ENCODE data around the gene IMMT.
"Not testable (repeated sequence)": the region's sequence is repeated elsewhere in the genome, so short reads cannot be mapped to it uniquely, and the experiment has no call there.

The IMMT gene

DNA sequence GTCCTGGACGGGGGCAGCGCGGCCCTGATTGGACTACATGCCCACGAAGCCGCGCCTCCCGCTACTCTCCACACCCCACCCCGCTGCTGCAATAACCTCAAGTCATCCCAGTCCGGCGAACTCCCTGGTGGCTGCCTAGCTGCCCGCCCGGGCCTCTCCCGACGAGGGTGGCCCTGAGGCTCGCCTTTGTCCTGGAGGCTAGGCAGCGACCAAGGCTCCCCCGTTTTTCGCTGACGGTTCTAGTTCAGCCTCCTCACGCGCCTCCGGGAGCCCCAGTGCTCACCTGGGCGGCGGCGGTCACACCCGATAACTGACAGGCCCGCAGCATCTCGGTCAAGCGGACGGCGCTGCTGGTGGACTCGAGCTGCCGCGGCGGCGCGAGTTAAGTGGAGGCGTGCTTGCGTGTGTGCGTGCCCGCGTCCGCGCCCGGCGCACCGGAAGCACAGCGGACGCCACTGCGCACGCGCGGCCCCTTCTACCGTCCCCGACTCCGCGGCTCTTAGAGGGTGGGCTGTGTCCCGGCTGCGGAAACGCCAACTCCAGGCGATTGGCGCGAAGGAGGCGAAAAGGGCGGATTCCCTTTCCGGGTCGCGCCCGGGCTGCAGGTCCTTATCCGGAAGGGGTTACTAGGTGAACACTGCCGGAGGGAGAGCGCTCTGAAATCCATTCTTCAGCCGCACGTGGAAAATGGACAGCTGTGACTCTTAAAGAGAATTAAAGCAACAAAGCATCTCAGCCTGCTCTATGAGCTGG is at the start of gene IMMT:
IMMT (minus strand) TSS at position 408 of the 753 bp plus-strand sequence; CDS start at position 328, 80 bp downstream.
- peak; percentile 98 for DNase-seq

DNA sequence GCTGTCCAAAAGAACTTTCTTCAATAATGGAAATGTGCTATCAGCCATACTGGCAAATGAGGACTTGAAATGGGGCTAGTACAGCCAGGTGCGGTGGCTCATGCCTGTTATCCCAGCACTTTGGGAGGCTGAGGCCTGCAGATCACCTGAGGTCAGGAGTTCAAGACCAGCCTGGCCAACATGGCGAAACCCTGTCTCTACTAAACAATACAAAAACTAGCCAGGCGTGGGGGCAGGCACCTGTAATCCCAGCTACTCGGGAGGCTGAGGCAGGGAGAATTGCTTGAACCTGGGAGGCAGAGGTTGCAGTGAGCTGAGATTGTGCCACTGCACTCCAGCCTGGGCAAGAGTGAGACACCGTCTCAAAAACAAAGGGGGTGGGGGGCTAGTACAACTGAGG is 49.5 kb upstream of the IMMT start:
- DNase-seq: not testable (repeated sequence)

DNA sequence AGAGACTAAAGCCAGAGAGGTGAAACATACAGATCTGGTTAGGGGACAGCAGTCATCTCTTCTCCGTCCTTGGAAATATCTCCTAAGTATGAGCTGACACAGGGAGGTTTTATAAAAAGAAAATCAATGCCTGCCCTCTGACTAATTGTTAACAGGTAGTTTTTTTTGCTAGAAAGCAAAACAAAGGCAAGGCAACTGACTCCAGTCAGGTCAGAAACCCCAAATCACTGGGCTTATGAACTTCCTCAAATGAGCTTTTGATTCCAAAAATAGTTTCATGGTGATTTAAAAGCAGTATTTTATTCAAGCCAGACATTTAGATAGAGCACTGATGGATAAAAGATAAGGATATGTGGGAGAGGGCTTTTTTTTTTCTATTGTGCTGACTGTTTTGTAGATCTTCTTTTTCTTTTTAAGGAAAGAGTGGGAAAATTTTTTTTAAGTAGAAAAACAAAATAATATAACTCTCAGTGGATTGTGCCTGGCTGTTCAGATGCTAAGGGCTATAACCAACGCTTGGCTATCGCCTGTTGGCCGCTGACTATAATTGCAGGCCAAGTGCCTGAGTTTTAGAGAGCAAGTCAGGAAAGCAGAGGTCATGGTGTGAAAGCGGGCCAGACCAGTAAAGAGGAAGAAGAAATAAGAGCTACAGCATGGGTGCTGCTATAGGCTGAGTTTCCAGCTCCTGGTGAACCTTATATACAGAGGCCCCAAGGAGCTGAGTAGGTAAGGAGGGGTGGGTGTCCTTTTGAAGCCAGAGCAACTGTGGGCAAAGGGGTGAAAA is 48.9 kb upstream of the IMMT start:
- peak; percentile 44 to 54 (median 52) for DNase-seq

DNA sequence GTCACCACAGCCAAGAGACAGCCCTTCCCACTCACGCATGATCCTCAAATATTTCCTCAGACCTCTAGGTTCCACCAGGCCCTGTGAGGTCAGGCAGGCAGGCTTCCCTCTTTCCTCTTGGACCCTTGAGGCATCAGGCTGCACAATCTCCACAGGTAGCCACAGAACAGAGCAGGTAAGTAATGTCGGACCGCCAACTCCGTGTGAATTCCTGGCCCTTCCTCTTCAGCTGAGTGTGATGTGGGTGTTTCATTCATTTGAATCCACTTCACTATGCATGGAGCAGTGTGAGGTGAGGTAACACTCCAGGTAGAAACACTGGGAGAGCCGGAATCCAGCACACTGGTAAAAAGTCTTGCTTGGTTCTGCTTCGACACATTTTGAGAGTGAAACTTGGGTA is 48.0 kb upstream of the IMMT start:
- DNase-seq: no peak

DNA sequence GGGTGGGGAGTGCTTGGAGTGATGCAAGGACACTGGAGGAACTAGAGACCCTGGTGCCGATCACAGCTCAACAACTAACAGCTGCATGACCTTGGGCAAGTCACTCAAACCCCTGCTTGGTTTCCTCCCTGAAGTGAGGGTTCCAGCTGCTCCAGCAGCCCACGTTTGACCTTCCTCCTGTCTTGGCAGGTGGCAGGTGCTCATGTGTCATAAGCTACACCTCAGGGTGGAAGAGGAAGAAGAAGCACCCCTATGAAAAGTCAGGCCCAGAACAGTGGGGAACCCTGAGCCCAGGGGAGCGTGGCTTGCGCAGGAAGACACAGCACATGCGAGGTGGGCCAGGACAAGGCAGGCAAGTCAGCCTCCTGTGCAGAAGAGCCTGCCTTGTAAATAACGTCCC is 46.3 kb upstream of the IMMT start:
- DNase-seq: no peak

DNA sequence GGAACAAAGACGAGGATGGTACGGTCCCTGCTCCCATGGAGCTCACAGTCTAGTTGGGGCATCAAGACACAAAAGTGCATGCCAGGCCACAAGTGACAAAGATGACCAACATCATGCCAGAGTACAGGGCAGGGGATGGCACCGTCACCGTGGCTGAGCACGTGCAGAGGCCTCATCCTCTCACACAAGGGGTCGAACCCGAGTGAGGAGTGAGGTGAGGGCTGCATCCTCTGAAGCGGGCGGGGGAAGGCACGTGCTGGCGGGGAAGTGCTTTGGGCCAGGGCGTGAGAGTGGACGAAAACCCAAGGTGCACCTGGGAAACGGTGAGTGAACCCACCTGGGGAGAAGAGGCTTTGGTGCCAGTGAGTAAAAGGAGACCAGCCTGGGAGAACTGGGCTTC is 45.0 kb upstream of the IMMT start:
- DNase-seq: no peak

DNA sequence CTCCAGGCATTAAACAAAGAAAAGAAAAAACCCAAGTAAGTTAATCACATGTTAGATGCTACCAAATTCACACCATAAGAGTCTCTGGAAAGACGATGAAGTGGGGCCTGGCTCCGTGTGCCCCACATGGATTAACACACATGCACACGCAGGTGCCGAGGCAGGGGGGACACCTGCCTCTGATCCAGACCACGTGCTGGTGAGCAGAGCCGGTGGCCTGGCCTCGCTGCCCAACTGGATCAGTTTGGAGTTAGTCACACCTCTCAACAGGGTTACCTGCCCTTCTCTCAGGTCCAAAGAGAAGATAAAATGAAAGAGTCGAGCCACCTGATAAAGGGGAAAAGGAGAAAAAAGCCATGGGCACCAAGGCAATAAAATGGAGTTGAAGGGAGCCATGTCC is 44.5 kb upstream of the IMMT start:
- no peak for DNase-seq

DNA sequence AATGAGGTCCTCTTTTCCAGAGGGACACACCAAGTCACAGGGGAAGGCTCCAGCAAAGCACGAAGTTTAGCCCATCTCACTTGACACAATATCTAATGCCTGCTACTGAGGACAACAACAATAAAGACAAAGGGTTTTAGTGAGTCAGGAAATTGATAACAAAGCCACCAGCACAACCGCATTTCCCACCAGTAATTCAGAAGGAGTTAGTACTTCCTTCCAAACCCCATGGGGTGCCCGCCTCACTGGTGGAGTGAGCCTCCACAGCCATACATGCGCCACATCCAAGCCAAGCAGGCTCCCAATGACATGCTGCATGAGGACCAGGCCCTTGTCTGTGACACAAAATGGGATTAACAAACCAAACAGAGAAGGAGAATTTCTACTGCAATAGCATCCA is 44.1 kb upstream of the IMMT start:
- no peak for DNase-seq

DNA sequence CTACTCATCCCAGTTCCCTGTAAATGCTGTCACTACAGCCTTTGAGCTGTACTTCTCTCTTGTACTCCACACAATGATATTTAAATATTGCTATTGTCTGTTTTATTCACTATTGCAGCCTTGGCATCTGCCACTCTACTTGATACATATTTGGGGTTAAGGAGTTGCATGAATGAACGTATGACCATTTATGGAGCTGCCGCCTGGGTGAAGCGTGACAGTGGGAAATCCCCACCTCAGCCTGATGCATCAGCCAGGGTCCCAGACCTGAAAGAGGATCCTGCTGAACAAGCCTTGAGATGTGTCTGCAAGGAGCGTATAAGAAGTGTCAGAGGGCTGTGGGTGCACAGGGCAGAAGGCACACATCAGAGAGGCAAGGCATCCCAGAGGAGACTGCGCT is 43.1 kb upstream of the IMMT start:
- DNase-seq: peak; percentile 76 to 81 (median 77)

DNA sequence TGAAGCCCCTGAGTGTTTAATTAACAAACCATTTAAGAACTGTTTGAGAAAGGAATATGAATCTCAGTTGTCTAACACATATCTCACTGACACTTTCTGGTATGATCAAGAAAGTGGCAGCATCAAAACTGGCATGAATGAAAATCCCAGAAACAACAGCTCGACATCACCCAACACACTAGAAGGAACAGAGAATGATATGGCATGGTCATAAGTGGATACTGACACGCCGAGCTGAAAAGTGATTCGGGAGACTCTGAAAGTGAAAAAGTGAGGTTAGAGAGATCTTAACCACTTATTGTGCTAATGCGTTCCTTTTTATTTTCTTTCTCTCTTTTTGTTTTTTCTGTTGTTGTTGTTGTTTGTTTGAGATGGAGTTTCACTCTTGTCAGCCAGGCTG is 41.9 kb upstream of the IMMT start:
- no peak for DNase-seq

DNA sequence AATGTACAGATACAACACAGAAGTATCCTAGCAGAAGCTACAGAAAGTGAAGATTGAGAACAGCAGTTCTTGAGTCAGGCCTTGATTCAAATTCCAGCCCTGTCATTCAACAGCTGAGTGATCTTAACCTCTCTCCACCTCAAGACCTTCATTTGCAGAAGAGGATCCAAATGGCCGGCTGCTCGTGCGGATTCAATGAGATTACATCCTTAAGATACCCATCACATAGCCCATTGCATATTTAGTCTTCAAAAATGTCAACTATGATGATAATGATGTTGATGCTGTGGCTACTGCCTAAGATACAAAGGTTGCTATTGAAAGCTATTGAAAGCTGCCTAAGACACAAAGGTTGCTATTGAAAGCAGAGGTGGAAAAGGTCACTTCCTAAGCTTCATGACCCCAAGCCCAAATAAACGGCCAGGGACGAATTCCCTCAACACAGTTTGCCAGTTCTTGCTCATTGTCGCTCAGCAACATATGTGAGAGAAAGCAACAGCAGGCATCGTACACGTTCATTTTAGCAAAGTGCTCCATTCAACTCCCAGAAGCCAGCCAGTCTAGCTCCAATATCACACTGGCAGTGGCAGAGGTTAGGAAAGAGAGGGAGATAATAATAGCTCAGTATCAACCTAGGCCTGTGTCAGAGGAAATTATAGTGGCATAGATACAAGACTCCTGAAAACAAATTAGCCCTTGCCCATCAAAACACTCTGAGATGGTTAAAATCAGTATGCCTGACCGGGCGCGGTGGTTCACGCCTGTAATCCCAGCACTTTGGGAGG is 40.1 kb upstream of the IMMT start:
- no peak for DNase-seq

DNA sequence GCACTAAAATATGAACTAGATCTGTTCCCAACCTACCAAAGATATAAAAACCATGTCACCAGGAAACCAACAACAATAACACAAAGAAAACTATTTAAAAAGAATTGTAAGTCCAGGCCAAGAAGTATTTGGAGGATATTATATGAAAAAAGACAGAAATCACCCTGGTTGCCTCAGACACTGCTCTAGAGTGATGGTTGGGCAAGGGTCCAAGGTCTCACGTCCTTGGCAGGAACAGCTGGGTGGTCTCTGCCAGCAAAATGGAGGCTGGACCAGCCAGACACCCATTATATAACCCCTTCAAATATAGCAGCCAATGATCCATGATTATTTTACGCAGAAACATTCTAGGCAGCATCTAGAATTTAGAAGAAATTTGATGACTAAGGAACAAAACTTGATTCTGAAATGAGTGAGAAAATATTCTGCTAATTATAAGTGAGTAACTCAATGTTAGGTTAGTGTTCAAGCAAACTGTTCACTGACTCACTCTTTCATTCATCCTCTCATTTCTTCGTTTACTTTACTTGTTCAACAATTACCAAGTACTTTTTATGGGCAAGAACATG is 39.4 kb upstream of the IMMT start:
- no peak for DNase-seq

DNA sequence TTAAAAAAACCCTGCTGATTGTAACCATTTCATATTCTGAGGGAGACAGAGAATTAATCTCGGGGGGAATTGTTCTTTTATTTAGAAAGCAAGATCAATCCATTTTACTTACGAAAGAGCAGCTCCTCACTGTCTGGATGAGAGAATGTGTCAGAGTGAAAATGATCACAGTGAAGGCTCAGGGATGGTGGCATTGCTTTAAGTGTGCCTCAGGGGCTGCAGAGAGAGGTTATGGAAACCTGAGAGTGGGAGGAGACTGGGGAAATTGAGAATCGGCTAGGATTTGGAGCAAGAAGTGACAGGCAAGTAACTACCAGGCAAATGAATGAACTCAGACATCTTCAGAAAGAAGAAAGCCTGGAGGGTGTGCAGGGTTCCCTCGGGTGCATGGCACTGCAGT is 38.2 kb upstream of the IMMT start:
- no peak for DNase-seq

DNA sequence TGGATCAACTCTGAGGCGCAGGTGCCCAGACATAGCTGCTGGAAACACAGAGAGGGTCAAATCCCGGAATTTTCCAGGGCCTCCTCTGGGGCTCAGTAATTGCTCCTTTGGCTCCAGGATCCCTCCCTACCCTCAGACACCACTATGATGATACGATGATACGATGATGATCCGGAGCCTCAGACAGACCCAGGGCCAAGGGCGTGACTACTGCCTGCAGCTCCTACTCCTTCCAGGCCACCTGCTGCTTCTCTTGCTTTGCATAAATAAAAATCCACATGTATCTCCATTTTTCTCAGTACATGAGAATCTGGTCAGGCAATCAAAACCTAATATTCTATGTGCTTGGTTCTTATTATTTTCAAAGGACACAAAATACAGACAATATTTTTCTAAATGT is 37.6 kb upstream of the IMMT start:
- no peak for DNase-seq

DNA sequence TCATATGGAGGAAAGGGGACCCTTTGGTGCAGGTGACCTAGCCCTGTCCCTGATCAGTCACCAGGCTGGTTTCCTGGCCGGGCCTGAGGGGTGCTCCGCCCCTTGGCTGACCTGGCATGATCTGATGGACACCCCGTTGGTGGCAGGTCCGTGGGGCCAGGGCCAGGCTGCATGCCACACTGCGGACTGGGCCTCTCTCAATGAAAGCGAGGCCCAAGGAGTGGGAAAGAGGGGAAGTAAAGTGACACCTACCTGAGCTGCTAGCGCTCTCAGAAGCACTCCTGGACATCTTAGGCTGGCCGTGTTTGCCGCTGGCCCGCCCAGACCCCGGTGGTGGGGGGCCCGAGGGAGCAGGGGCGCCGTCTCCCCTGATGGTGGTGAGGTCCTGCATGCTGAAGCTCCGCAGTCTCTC is 37.1 kb upstream of the IMMT start:
- DNase-seq: no peak

DNA sequence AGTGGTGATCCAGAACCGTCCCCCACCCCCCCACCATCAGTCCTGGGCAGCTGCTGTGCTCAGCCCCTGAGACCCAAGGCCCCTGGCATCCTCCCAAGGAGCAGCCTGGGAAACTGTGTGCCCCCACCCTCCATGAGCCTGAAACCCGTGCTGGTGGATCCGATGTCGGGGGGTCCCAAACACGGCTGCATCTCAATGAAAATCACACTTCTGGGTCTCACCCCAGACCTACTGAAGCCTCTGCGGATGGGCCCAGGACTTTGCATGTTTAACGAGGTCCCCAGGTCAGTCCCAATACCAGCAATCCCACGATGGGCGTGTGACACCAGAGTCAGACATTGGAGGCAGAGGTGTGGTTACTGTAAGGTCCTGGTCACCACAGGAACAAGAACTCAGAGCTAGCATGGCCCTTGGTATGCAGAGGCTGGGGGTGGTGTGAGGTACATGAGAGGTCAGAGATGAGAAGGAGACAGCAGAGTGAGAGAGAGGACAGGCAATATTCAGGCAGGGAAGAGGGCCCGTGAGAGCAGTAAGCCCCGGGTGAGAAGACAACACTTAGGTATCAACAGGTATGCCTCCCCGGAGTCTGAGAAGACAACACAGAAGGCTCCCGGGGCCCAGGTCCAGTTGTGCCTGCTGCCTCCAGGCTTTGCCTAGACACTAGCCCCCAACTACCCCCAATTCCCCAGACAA is 36.6 kb upstream of the IMMT start:
- DNase-seq: no peak

DNA sequence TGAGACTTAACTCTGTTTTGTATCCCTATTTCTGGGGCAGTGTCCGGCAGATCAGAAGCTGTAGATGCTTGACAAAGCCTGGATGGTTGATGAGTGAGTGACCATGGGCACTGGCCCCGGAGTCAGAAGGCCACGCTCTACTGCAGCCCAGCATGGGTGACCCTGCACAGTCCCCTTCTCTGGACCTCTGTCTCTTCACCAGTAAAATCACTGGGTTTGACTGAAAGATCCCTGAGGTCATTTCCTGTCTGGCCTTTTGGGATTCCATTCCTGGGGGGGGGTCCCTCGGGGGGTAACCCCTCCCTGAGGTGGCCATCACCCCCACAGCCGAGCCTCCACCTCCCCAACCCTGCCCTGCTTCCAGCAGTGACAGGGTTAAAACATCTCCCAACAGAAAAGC is 35.7 kb upstream of the IMMT start:
- no peak for DNase-seq

DNA sequence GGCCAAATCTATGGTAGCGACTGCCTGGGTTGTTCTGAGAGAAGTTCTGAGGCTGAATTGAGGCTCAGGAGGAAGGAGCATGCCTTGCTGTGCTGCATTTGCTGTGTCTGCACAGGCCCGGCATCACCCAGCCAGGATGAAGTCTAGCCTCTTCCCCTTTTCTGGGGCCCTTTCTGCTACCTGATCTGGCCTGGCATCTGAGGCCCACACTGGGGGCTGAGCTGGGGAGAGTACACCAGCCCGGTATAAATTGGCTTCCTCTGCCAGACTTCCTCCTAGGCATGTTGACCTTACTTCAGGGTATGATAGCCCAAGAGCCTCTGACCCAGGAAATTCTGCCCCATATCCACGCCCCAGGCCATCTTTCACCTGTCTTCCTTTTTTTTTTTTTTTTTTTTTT is 34.0 kb upstream of the IMMT start:
- no peak for DNase-seq

DNA sequence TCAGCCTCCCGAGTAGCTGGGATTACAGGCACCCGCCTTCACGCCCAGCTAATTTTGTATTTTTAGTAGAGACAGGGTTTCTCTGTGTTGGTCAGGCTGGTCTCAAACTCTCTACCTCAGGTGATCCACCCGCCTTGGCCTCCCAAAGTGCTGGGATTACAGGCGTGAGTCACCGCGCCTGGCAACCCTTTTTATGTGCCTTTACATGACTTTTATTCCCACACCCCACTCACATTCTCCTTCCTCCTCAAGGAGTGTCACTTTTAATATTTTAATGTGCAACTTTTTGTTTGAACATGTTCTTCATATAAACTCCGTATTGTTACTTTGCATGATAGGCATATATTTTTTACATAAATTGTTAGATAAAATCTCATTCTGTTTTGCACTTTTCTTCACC is 33.3 kb upstream of the IMMT start:
- not testable (repeated sequence) for DNase-seq

DNA sequence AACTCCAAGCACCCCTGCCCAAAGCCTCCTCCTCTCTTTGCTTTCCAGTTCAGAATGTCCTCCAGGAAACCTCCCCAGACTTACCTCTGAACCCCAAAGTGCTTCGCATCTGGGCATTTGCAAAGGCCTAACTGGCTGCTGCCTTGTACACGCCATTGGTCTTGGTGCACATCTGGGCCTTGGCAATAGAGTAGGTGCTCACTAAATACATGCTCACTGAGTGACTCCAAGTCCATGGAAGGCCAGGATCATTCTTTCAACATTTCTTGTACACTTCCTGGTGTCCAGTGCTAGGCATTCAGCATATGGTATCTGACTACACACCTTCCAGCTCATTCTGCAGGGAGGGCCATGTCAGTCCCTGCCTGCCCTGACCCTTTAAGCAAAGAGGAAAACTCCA is 32.4 kb upstream of the IMMT start:
- DNase-seq: no peak

DNA sequence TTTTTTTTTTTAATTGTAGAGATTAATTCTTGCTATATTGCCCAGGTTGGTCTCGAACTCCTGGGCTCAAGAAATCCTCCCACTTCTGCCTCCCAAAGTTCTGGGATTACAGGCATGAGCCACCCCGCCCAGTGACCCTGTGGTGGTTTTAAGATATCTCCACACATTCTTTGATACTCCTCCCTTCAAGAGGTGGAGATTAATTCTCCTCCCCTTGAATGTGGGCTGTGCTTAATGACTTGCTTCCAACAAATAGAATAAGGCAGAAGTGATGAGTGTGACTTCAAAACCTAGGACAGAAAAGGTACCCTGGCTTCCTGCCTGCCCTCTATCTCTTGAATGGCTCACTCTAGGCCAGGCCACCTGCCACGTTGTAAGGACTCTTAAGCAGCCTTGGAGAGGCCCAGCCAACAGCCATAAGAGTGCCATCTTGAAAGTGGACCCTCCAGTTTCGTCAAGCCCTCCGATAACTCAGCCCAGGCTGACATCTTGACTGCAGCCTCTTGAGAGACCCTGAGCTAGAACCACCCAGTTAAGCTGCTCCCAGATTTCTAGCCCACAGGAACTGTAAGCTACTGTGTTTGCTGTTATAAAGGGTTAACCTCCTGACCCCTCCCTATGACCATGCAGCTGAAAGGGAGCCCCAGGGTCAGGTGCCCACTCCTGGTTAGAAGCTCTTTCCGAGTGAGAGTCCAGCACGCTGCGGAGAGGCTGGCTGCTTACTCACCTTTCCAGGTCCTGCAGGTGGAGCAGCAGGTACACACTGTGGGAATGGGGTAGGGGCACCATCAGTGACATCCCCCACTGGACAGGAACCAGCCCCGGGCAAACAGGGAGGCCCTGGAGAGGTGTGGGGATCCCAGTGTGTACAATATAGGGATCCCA is 31.6 kb upstream of the IMMT start:
- no peak for DNase-seq

DNA sequence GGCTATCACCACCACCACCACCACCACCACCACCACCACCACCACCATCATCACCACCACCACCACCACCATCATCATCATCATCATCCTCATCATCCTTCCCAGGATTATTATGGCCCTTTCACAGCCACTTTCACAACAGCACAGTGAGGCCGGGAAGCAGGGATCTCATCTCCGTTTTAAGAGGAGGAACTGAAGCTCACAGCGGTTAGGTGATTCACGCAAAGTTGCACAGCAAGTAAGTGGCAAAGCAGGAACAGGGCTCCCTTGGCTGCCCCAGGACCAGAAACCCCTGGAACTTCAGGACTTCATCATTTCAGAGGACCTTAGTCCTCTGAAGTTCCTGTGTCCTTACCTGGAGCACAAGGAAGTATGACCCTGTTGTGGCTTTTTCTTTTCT is 30.8 kb upstream of the IMMT start:
- peak; percentile 78 to 88 (median 85) for DNase-seq
